GM12865 (cell line): ENCODE data around the gene ING3.

ENCODE experiments used
- DNase-seq: peaks from one replicate; pipeline ENCODE4 v3.0.0; 2010; ENCODE audit warnings: low read depth
- H3K4me3 ChIP-seq: 2 replicates; pipeline ENCODE4 v1.5.1; 2011; ENCODE audit warnings: mild to moderate bottlenecking, low read depth, low read length, control low read depth
- CTCF ChIP-seq: IDR thresholded peaks from 2 replicates; pipeline ENCODE4 v1.5.1; 2011; ENCODE audit warnings: low read length, control low read depth, low read depth, inconsistent platforms; ENCODE audit not compliant: insufficient read depth; ENCODE audit errors: missing control alignments

Gene ING3

DNA sequence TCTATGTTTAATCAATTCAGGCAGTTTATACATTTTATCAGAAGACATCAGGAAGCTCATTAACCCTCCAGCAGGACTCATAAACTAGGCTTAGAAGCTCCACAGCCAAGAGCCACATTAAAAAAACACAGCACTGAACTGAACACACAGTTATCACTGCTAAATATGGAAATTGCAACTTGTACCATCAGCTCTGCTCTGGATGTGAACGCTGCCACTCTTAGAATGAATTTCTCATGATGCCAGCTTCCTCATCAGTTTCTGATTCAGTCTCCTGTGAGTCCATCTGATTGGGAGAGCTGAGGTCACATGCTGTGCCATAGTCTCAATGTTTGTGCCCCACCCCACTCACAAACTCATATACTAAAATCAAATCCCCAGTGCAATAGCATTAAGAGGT, 17.1 kb upstream of the ING3 start:
- no peak for DNase-seq
- TF ChIP-seq CTCF, result no peak
- H3K4me3 ChIP-seq, result no peak overlapping the region

- DNase-seq, result no peak
- H3K4me3 ChIP-seq, result no peak overlapping the region
- no peak for TF ChIP-seq CTCF
These were observed 11.2 kb upstream of the ING3 start for GRCh38 chr7:120939345-120939744.

DNA sequence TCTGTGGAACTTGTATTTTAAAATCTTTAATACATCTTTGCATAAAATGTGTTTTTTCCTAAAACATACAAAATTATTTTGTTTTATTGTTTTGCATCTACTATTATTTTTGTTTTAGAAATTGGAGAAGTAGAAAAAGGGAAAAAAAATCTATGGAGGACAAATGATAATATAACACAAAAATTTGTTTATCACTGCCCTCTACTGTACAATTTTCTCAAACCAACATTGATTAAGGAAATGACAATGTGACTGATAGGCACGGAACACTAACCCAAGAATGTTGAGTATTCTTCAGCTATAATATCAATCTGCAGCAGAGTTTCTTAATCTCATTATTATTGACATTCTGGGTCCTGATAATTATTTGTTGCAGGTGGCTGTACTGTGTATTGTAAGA, 9.5 kb upstream of the ING3 start:
- no peak for TF ChIP-seq CTCF
- no peak for DNase-seq
- H3K4me3 ChIP-seq, result no peak overlapping the region

DNA sequence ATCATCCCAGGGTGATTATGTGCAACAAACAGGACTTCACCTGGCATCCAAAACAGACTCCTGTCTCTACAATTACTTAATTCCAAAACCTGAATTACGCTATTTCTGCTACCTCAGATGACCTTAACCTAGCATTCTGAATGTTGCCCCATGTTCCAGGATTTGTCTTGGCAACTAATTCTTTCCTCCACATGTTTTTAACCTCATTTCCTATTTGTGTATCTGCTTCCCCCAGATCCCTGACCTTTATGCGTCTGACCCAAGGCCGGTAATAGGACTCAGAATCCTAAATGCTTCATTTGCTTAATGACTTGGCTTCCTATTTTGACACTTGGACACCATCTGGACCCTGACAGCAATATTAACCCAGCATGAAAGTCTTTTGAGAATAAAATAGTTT, 8.7 kb upstream of the ING3 start:
- no peak for TF ChIP-seq CTCF
- H3K4me3 ChIP-seq, result no peak overlapping the region
- no peak for DNase-seq

DNA sequence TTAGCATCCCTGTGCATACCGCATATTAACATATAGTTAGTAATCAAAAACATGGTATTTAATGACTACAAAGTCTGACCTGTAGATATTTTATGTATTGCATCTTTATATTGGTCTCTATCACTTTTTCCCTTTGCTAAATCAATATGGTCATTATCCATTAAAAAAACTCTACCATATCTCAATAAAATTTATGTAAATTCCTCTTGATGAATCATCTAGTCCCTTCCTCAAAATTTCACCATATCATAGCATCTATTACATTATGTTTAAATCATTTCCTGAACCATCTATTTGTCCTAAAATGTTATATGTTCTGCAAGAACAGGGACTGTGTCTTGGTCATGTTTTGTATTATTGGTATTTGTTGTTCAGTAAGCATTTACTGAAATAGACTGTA, 7.7 kb upstream of the ING3 start:
- no peak for TF ChIP-seq CTCF
- H3K4me3 ChIP-seq, result no peak overlapping the region
- no peak for DNase-seq

DNA sequence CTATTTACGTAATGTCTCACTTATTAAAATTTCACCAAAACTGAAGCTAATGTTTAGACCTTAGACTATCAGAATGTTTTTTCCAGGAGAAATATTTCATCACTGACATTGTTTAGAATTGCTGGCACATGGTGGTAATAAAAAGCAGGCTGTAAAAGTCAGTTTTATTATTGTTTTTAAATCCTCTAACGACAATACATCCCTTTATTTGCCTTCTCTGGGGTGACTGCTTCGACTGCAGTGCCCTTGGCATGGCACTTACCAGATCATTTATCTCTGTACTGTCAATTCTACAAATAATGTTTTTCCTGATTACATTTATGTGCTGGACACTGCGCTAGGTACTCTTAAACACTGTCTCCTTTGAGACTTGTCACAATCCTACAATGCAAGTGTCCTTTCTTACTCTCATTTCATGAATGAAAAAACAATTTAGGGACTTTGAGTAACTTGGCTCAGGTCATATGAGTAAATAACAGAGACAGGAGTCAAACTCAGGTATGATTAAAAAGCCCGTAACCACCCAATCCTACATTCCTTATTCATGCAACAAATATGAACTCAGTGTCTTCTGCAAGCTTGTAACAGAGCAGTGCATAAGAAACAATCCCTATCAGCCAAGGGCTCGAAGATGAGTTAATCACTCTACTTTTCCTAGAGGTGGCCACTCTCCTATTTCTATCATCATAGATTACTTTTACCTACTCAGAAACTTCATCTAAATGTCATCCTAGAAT, 5.6 kb upstream of the ING3 start:
- no peak overlapping the region for H3K4me3 ChIP-seq
- DNase-seq, result no peak
- no peak for TF ChIP-seq CTCF

GRCh38 chr7:120947980-120948379, 2.6 kb upstream of the ING3 start:
- H3K4me3 ChIP-seq, result no peak overlapping the region
- TF ChIP-seq CTCF, result no peak
- DNase-seq, result no peak
